Adipocyte (in vitro differentiated cells): ENCODE measurements around the gene SRGAP3.

ENCODE experiments used
- DNase-seq: peaks from one replicate; pipeline ENCODE4 v3.0.0-alpha.2; 2015; ENCODE audit warnings: low read depth
- H3K27me3 ChIP-seq: replicated peaks from 2 replicates; pipeline ENCODE4 v1.7.0; 2013; ENCODE audit warnings: mild to moderate bottlenecking, low read length, moderate library complexity; ENCODE audit not compliant: control insufficient read depth, insufficient read depth
- H3K36me3 ChIP-seq: 2 replicates; pipeline ENCODE4 v1.7.0; 2013; ENCODE audit warnings: low read length, mild to moderate bottlenecking, moderate library complexity; ENCODE audit not compliant: control insufficient read depth, insufficient read depth, severe bottlenecking
- H3K4me1 ChIP-seq: 2 replicates; pipeline ENCODE4 v1.7.0; 2013; ENCODE audit warnings: mild to moderate bottlenecking, low read length, moderate library complexity; ENCODE audit not compliant: control insufficient read depth, insufficient read depth
- H3K4me3 ChIP-seq: 2 replicates; pipeline ENCODE4 v1.7.0; 2013; ENCODE audit warnings: mild to moderate bottlenecking, low read length, moderate library complexity
- H3K9ac ChIP-seq: 2 replicates; pipeline ENCODE4 v1.7.0; 2013; ENCODE audit warnings: mild to moderate bottlenecking, low read length, moderate library complexity
- H3K9me3 ChIP-seq: 2 replicates; pipeline ENCODE4 v1.7.0; 2013; ENCODE audit warnings: mild to moderate bottlenecking, low read length, moderate library complexity; ENCODE audit not compliant: control insufficient read depth

Gene SRGAP3

DNA sequence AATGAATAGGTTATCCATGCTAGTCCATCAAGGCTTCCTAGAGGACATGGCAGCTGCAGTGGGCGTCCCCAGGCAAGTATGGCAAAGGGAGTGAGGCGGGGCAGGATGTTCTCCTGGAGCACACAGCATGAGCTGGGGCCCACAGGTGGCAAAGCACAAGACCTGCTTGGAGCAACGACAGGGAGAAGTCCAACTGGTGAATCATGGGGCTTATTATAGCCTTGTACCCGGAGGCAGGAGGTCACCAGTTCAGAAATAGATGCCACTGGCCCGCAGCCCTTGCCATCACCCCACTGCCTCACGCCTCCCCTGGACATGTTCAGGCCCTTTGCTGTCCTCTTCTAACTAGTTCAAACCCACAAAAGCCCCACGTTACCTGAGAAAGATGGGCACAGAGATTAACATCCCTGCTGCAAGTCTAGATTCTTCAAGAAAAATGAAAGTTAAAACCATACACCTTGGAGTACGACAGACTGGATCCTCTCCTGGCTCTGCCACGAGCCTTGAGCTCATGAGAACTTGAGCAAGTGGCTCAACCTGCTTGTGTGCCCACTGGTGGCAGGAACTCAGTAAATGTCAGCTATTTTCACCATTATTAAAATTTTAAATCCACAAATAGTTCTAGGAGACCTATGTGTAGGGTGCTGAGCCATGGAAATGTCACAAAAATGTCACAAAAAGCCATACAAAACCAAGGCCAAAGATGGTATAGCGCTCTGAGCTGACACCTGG is 1.8 kb upstream of the SRGAP3 start:
- H3K36me3 ChIP-seq = no peaks in the 10 kb centered on the region
- peaks cover 18% of the 10 kb centered on the region for H3K4me1 ChIP-seq
- DNase-seq = peak; percentile 8
- H3K9ac ChIP-seq = no peak overlapping the region
- peaks cover 4% of the 10 kb centered on the region for H3K27me3 ChIP-seq
- no peak overlapping the region for H3K4me3 ChIP-seq
- no peaks in the 10 kb centered on the region for H3K9me3 ChIP-seq

DNA sequence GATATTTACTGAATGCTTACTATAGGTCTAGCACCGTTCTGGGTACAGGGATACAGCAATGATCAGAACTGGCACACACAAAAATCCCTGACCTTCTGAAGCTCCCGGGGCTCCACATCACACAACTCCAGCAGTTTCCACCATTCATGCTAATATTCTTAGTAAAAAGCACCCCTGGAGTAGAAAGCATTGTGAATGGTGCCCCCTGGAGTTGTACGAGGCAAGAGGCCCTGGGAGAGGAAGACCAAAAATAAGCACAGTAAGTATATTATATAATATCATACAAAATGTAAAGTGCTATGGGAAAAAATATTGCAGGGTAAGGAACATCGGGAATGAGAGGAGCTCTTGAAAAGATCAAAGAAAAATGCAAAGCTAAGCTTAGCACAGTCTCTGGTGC is 790 bp upstream of the SRGAP3 start:
- Histone ChIP-seq H3K4me1 (peaks cover 18% of the 10 kb centered on the region), H3K36me3 (no peaks in the 10 kb centered on the region), H3K9ac (no peak overlapping the region), H3K4me3 (no peak overlapping the region), H3K27me3 (no peaks in the 10 kb centered on the region), H3K9me3 (no peaks in the 10 kb centered on the region)
- DNase-seq = no peak

DNA sequence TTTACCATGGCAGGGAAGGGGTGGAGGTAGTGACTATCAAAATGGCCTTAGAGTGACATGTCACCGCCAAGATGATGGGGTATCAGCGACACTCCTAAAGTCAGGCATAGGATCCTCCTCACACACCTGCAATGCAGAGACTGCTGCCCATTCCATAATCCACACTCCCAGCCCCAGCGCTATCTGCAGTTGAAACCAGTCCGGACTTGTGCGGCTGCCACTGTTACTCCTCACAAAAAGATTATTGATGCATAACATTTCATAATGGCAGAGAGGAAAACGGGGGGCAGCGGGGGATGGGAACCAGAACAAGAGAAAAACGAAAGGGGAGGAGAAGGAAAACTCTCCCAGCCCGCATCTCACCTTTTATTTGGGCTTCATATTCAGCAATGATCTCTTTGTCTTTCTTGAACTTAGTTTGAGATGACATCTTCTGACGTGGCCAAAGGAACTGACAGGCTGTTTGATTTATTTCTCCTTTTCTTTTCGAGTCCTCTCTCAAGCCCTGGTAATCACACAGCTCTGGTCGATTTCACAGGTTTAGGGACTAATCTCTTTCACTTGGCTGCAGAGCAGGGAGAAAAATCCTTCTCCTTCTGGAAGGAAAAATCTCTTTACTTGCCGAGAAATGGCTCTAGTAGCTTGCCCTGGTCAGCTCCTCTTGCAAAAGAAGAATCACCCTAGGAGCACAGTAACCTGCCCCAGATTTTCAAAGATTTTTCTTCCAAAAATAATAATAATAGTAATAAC is 749 bp downstream of the SRGAP3 start:
- Histone ChIP-seq H3K36me3 (no peaks in the 10 kb centered on the region), H3K9ac (peak overlapping the region; percentile 73), H3K4me1 (peaks cover 18% of the 10 kb centered on the region), H3K9me3 (no peaks in the 10 kb centered on the region), H3K4me3 (peak overlapping the region; percentile 86), H3K27me3 (no peaks in the 10 kb centered on the region)
- DNase-seq = peak; percentile 22

DNA sequence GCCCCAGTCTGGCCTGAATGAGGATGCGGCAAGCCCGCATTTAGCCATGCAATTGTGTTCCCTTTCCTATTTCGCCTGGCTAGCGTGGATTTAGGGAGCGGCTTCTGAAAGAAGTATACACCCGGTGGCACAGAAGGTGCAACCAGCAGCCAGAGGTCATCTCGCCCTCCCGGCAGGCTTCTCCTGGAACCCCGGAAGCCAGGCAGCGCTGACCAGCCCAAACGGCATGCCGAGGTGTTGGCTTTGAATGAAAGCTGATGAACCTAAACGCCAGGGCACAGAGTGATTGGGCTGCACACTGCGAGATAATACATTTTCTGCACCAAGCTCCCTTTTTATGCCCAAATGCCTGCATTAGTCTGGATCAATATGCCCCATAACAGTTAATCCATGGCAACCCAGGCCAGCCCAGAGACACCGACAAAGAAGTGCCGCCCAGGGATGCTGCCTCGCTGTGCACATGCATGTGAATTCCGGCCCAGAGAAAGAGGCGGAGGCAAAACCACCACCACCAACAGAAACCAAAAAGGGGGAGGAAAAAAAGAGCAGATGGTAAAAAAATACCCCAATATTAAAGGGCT is 1.4 kb downstream of the SRGAP3 start:
- no peaks in the 10 kb centered on the region for H3K9me3 ChIP-seq
- H3K4me3 ChIP-seq = peak overlapping the region; percentile 86
- H3K27me3 ChIP-seq = no peaks in the 10 kb centered on the region
- H3K9ac ChIP-seq = no peak overlapping the region
- H3K36me3 ChIP-seq = no peaks in the 10 kb centered on the region
- DNase-seq = no peak
- H3K4me1 ChIP-seq = peaks cover 18% of the 10 kb centered on the region

DNA sequence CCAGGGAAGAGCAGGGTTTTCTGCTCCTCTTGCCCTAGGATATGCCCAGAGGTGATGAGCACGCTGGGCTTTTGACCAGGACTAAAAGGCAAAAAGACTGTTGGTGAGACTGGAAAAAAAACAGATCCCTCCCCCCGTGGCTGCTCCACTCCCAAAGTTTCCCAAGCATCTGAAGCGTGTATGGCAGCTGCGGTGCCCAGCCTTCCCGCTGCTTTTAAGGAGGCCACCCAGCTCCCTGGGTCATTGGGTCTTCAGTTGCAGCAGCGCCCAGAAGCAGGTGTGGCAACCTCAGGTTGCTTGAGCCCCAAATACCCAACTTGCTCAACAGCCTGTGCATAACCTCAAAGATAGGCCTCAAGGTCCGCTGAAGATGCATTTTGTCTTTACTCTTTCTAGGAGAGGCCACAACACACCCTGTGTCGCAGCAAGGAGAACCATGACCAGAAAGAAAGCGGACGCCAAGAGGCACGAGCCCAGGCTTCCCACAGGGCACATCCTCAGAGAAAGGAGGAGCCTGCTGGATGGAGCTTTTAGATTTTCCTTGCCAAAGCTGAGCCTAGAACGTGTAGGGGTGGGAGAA is 2.0 kb downstream of the SRGAP3 start:
- Histone ChIP-seq H3K4me3 (no peak overlapping the region), H3K27me3 (no peaks in the 10 kb centered on the region), H3K9me3 (no peaks in the 10 kb centered on the region), H3K9ac (no peak overlapping the region), H3K36me3 (no peaks in the 10 kb centered on the region), H3K4me1 (peaks cover 18% of the 10 kb centered on the region)
- no peak for DNase-seq

DNA sequence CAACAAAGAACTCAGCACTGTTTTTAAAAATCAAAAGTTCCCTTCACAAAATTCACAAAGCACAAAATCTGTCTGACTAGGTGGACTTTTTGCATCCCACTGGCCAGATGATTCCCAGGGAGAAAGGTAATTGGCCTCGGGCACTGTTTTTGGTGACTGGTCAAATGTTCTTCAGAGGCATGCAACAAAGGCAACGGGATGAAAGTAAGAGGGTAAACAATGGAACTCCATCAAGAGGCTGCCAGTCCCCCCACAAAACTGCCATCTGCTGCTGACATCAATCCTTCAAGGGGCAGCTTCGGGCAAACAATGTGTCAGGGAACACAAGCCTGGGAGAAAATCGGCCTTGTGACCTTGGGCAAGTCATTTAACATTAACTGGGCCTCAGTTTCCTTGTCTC is 3.3 kb downstream of the SRGAP3 start:
- no peak overlapping the region for H3K9ac ChIP-seq
- no peak overlapping the region for H3K4me3 ChIP-seq
- no peaks in the 10 kb centered on the region for H3K9me3 ChIP-seq
- no peak for DNase-seq
- H3K27me3 ChIP-seq = no peaks in the 10 kb centered on the region
- no peaks in the 10 kb centered on the region for H3K36me3 ChIP-seq
- peaks cover 18% of the 10 kb centered on the region for H3K4me1 ChIP-seq

DNA sequence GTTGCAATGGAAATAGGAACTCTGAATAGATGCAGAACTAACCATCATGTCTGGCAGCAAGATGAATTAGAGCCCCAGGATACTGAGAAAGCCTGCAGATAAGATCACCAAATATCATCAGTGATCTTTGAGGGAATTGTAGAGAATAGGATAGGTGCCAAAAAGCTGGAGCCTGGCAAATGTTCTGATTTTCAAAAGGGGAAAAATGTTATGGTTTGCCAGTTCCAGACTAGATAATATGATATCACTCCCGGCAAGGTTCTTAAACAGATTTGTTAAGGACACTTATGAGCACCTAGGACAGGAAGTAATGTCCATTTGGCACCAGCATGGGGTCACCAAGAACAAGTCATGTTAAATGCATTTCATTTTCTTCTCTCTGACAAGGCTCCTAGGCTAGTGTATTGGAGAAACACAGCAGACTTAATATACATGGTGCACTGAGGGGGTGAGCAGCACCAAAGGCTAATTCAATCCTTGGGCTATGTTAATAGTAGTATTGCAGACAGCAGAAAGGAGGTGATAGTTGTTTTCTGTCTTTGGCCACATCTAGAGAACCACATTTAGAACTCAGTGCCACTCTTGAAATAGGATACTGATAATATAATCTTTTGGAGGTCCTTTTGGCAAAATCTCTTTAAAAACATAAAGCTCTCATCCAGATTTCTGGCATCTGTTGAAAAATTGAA is 4.8 kb downstream of the SRGAP3 start:
- Histone ChIP-seq H3K4me3 (no peak overlapping the region), H3K27me3 (no peaks in the 10 kb centered on the region), H3K4me1 (peaks cover 14% of the 10 kb centered on the region), H3K9me3 (no peaks in the 10 kb centered on the region), H3K36me3 (no peaks in the 10 kb centered on the region), H3K9ac (no peak overlapping the region)
- DNase-seq = no peak

DNA sequence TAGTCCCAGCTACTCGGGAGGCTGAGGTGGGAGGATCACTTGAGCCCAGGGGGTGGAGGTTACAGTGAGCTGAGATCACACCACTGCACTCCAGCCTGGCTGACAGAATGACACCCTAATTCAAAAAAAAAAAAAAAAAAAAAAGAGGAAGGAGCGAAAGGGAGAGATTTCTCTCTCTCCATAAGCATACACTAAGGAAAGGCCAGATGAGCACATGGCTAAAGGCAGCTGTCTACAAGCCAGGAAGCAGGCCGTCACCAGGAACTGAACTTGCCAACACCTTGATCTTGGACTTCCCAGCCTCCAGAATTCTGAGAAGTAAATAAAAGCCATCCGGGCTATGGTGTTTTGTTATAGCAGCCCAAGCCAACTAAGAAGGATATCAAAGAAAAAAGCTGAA is 7.5 kb downstream of the SRGAP3 start:
- Histone ChIP-seq H3K27me3 (no peaks in the 10 kb centered on the region), H3K4me3 (no peak overlapping the region), H3K36me3 (no peaks in the 10 kb centered on the region), H3K9ac (no peak overlapping the region), H3K9me3 (no peaks in the 10 kb centered on the region), H3K4me1 (no peaks in the 10 kb centered on the region)
- DNase-seq = no peak

DNA sequence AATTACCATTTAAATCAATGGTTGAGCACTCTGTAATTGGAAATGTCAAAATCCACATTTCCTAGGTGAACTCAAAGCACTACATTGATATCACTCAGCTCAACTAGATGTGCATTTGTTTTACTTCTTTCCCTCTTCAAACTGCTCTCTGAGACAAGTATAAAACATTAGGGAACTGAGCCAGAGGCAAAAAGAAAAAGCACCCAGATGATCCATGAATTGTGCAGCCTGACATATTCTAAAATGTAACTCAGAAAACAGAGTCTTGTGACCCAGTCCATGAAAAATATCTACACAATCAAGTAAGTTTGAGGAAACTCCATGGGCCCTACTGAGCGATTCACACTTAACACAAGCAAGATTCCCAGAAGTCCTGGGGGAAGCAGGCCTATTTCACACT is 9.8 kb downstream of the SRGAP3 start:
- no peak overlapping the region for H3K4me3 ChIP-seq
- H3K4me1 ChIP-seq = no peaks in the 10 kb centered on the region
- no peaks in the 10 kb centered on the region for H3K27me3 ChIP-seq
- no peak overlapping the region for H3K9ac ChIP-seq
- H3K36me3 ChIP-seq = no peaks in the 10 kb centered on the region
- no peak for DNase-seq
- no peaks in the 10 kb centered on the region for H3K9me3 ChIP-seq

DNA sequence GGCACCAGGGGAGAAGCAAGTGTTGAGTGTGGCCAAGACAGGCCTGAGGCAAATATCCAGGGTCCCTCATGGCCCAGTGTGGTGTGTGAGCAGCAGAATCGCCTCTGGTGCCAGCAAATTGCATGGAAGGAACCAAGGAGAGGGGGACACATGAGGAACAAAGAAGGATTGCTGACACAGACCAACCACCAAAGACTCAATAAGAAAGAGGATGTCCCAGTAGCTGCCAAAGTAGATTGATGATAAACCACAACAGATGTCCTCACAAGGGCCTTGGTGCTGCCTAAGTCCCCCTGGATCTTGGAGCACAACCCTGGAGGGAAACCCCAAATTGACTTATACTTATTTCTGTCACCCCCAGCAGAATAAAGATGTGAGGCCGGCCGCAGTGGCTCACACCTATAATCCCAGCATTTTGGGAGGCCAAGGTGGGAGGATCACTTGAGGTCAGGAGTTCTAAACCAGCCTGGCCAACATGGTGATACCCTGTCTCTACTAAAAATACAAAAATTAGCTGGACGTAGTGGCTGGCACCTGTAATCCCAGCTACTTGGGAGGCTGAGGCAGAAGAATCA is 10.6 kb downstream of the SRGAP3 start:
- Histone ChIP-seq H3K36me3 (no peaks in the 10 kb centered on the region), H3K27me3 (no peaks in the 10 kb centered on the region), H3K4me3 (no peak overlapping the region), H3K9me3 (no peaks in the 10 kb centered on the region), H3K9ac (no peak overlapping the region), H3K4me1 (no peaks in the 10 kb centered on the region)
- no peak for DNase-seq
